Activated T-cell treated with anti-CD3 and anti-CD28 coated beads, Interleukin-2, amount 50 U/mL, for 72 hours (primary cell): ENCODE measurements around the gene ZNF407. TPM values are rescaled to one million over a fixed set of nuclear protein-coding genes. Genes with fewer than 3 reads are reported as not detected.
"Not testable (repeated sequence)": the region's sequence is repeated elsewhere in the genome, so short reads cannot be mapped to it uniquely, and the experiment has no call there.

Experiments
- ATAC-seq, 2 donors: fragments of 150-1000 bp; cut with Tn5 transposase; replicated peaks in 1 of 2; 2 replicates each; pipeline ENCODE4 v1.10.0; 2021; ENCODE audit warnings: moderate library complexity in 2 of 2, mild to moderate bottlenecking in 1 of 2
- DNase-seq, 2 donors: peaks; one replicate each; pipeline ENCODE4 v3.0.0; 2021 to 2022; ENCODE audit warnings: mixed read lengths in 1 of 2
- H3K27ac Mint-ChIP-seq: one replicate; pipeline ENCODE4 v1.8.0; 2022; ENCODE audit warnings: mild to moderate bottlenecking, moderate library complexity, mixed read lengths
- H3K27me3 Mint-ChIP-seq: one replicate; pipeline ENCODE4 v1.8.0; 2022; ENCODE audit warnings: low read depth, mixed read lengths
- H3K36me3 Mint-ChIP-seq, 2 donors: one replicate each; pipeline ENCODE4 v1.8.0; 2022; ENCODE audit warnings: mixed read lengths in 2 of 2, mild to moderate bottlenecking in 1 of 2; ENCODE audit not compliant: insufficient read depth in 2 of 2
- H3K4me1 Mint-ChIP-seq: one replicate; pipeline ENCODE4 v1.8.0; 2022; ENCODE audit warnings: low read depth, mixed read lengths
- H3K4me3 Mint-ChIP-seq, 2 donors: one replicate each; pipeline ENCODE4 v1.8.0; 2022; ENCODE audit warnings: mild to moderate bottlenecking in 2 of 2, mixed read lengths in 2 of 2, moderate library complexity in 2 of 2
- H3K9me3 Mint-ChIP-seq, 2 donors: one replicate each; pipeline ENCODE4 v1.8.0; 2022; ENCODE audit warnings: mixed read lengths in 2 of 2
- total RNA-seq, 2 donors: library from RNA; stranded (reverse); gene quantifications; one replicate each; pipeline ENCODE4 v1.2.3, GENCODE V29; 2022

ZNF407 gene
- 10 to 100 TPM; 11.9 to 13.0 TPM for total RNA-seq

- H3K36me3 Mint-ChIP-seq: peaks cover 19 to 23% of the 10 kb centered on the region in 2 donors
- peaks cover 2% of the 10 kb centered on the region in 2 donors for H3K9me3 Mint-ChIP-seq
- DNase-seq (peak; percentile 86 to 88), ATAC-seq (peak; percentile 80 to 82)
- H3K4me1 Mint-ChIP-seq: peaks cover 58% of the 10 kb centered on the region
- H3K27me3 Mint-ChIP-seq: no peaks in the 10 kb centered on the region
- H3K4me3 Mint-ChIP-seq: peak within 1 kb of the TSS; percentile 96 to 97
- peak within 1 kb of the TSS; percentile 98 for H3K27ac Mint-ChIP-seq
These were observed at the start of gene ZNF407 for GRCh38 chr18:74597662-74598349. Gene ZNF407, plus strand, starts transcription at chr18:74597870. Its CDS starts 33,150 bp downstream, at chr18:74631020.

GRCh38 chr18:74549591-74550104, 48.0 kb upstream of the ZNF407 start:
- Mint-ChIP-seq H3K9me3 (peaks cover 0 to 2% of the 10 kb centered on the region in 2 donors), H3K27me3 (peaks cover 19% of the 10 kb centered on the region), H3K4me1 (no peaks in the 10 kb centered on the region), H3K27ac (no peak overlapping the region), H3K36me3 (peaks cover 3 to 4% of the 10 kb centered on the region in 2 donors), H3K4me3 (no peak overlapping the region)
- DNase-seq: no peak
- ATAC-seq: no peak

- H3K27me3 Mint-ChIP-seq: peaks cover 22% of the 10 kb centered on the region
- peaks cover 0 to 2% of the 10 kb centered on the region in 2 donors for H3K9me3 Mint-ChIP-seq
- no peak overlapping the region for H3K27ac Mint-ChIP-seq
- no peaks in the 10 kb centered on the region for H3K4me1 Mint-ChIP-seq
- peaks cover 3 to 4% of the 10 kb centered on the region in 2 donors for H3K36me3 Mint-ChIP-seq
- no peak for ATAC-seq
- H3K4me3 Mint-ChIP-seq: no peak overlapping the region
- no peak for DNase-seq
These were observed 46.8 kb upstream of the ZNF407 start for GRCh38 chr18:74550886-74551285.

GRCh38 chr18:74551452-74551851, 46.2 kb upstream of the ZNF407 start:
- no peaks in the 10 kb centered on the region for H3K4me1 Mint-ChIP-seq
- peaks cover 3 to 4% of the 10 kb centered on the region in 2 donors for H3K36me3 Mint-ChIP-seq

GRCh38 chr18:74551936-74552555, 45.6 kb upstream of the ZNF407 start:
- Mint-ChIP-seq H3K9me3 (peaks cover 0 to 2% of the 10 kb centered on the region in 2 donors), H3K36me3 (peaks cover 3 to 4% of the 10 kb centered on the region in 2 donors), H3K27ac (no peak overlapping the region), H3K4me3 (no peak overlapping the region), H3K27me3 (peaks cover 22% of the 10 kb centered on the region), H3K4me1 (no peaks in the 10 kb centered on the region)
- DNase-seq: peak; percentile 76 to 77
- ATAC-seq: peak; percentile 94 to 98

More at GRCh38 chr18:74551452-74551851, 46.2 kb upstream of the ZNF407 start:
- Mint-ChIP-seq H3K9me3 (peaks cover 0 to 2% of the 10 kb centered on the region in 2 donors), H3K4me3 (no peak overlapping the region), H3K27me3 (peaks cover 22% of the 10 kb centered on the region), H3K27ac (no peak overlapping the region)
- no peak for DNase-seq
- no peak for ATAC-seq

GRCh38 chr18:74556126-74556525, 41.5 kb upstream of the ZNF407 start:
- ATAC-seq: no peak

GRCh38 chr18:74558096-74558495, 39.6 kb upstream of the ZNF407 start:
- Mint-ChIP-seq H3K4me3 (no peak overlapping the region), H3K4me1 (no peaks in the 10 kb centered on the region), H3K36me3 (no peaks in the 10 kb centered on the region), H3K27ac (no peak overlapping the region), H3K9me3 (no peaks in the 10 kb centered on the region), H3K27me3 (peaks cover 18% of the 10 kb centered on the region)
- DNase-seq: no peak
- ATAC-seq: no peak

More at GRCh38 chr18:74556126-74556525, 41.5 kb upstream of the ZNF407 start:
- no peaks in the 10 kb centered on the region for H3K4me1 Mint-ChIP-seq
- H3K27me3 Mint-ChIP-seq: peaks cover 22% of the 10 kb centered on the region
- DNase-seq: no peak
- no peaks in the 10 kb centered on the region for H3K36me3 Mint-ChIP-seq
- no peak overlapping the region for H3K4me3 Mint-ChIP-seq
- H3K9me3 Mint-ChIP-seq: no peaks in the 10 kb centered on the region
- no peak overlapping the region for H3K27ac Mint-ChIP-seq

GRCh38 chr18:74562131-74562730, 35.4 kb upstream of the ZNF407 start:
- no peak for DNase-seq
- H3K4me1 Mint-ChIP-seq: no peaks in the 10 kb centered on the region
- no peak overlapping the region for H3K27ac Mint-ChIP-seq
- ATAC-seq: no peak
- H3K9me3 Mint-ChIP-seq: peaks cover 7% of the 10 kb centered on the region in 2 donors
- peaks cover 9% of the 10 kb centered on the region for H3K27me3 Mint-ChIP-seq
- peaks cover 5% of the 10 kb centered on the region in 2 donors for H3K36me3 Mint-ChIP-seq
- no peak overlapping the region for H3K4me3 Mint-ChIP-seq

GRCh38 chr18:74562775-74563174, 34.9 kb upstream of the ZNF407 start:
- Mint-ChIP-seq H3K9me3 (peaks cover 7% of the 10 kb centered on the region in 2 donors), H3K27ac (no peak overlapping the region)

GRCh38 chr18:74563999-74564398, 33.7 kb upstream of the ZNF407 start:
- no peaks in the 10 kb centered on the region for H3K4me1 Mint-ChIP-seq
- ATAC-seq (no peak), DNase-seq (no peak)
- H3K4me3 Mint-ChIP-seq: no peak overlapping the region
- H3K27ac Mint-ChIP-seq: no peak overlapping the region
- H3K9me3 Mint-ChIP-seq: peaks cover 7% of the 10 kb centered on the region in 2 donors
- peaks cover 25% of the 10 kb centered on the region for H3K27me3 Mint-ChIP-seq
- peaks cover 5 to 7% of the 10 kb centered on the region in 2 donors for H3K36me3 Mint-ChIP-seq

More at GRCh38 chr18:74562775-74563174, 34.9 kb upstream of the ZNF407 start:
- DNase-seq (no peak), ATAC-seq (no peak)
- Mint-ChIP-seq H3K4me1 (no peaks in the 10 kb centered on the region), H3K36me3 (peaks cover 5% of the 10 kb centered on the region in 2 donors), H3K4me3 (no peak overlapping the region), H3K27me3 (peaks cover 12% of the 10 kb centered on the region)

- not testable (repeated sequence) for ATAC-seq, H3K4me1 Mint-ChIP-seq, DNase-seq, H3K27ac Mint-ChIP-seq, H3K9me3 Mint-ChIP-seq, H3K4me3 Mint-ChIP-seq, H3K36me3 Mint-ChIP-seq
- H3K27me3 Mint-ChIP-seq: peaks cover 30% of the 10 kb centered on the region
These were observed 32.5 kb upstream of the ZNF407 start for GRCh38 chr18:74565164-74565563.

- H3K4me3 Mint-ChIP-seq, H3K9me3 Mint-ChIP-seq, ATAC-seq, H3K27ac Mint-ChIP-seq, H3K36me3 Mint-ChIP-seq, H3K4me1 Mint-ChIP-seq, DNase-seq: not testable (repeated sequence)
- peaks cover 38% of the 10 kb centered on the region for H3K27me3 Mint-ChIP-seq
These were observed 31.7 kb upstream of the ZNF407 start for GRCh38 chr18:74565993-74566392.

- DNase-seq: no peak
- H3K4me3 Mint-ChIP-seq: no peak overlapping the region
These were observed 29.8 kb upstream of the ZNF407 start for GRCh38 chr18:74567822-74568221.

More at GRCh38 chr18:74567822-74568221, 29.8 kb upstream of the ZNF407 start:
- Mint-ChIP-seq H3K27ac (no peak overlapping the region), H3K4me1 (no peaks in the 10 kb centered on the region), H3K36me3 (peaks cover 5 to 7% of the 10 kb centered on the region in 2 donors), H3K9me3 (peaks cover 7% of the 10 kb centered on the region in 2 donors), H3K27me3 (peaks cover 38% of the 10 kb centered on the region)
- ATAC-seq: no peak
